ENCODE results near the gene RPS15. TPM values are rescaled to one million over a fixed set of nuclear protein-coding genes. Genes with fewer than 3 reads are reported as not detected.

The RPS15 gene
- total RNA-seq, 2 experiments from 2014 or later, result 1,854 to 1,879 TPM

GRCh38 chr19:1392407-1392806 lies 45.8 kb upstream of the RPS15 start:
- H3K4me1 Mint-ChIP-seq (ENCODE audit: low read depth), result peaks cover 6% of the 10 kb centered on the region
- peaks cover 25% of the 10 kb centered on the region for H3K36me3 Mint-ChIP-seq (ENCODE audit: low read depth)
- H3K9me3 Mint-ChIP-seq, result no peaks in the 10 kb centered on the region
- CTCF ChIA-PET, result no interaction called here
- H3K27ac Mint-ChIP-seq, result no peak overlapping the region
- H3K4me3 Mint-ChIP-seq, result no peak overlapping the region
- no peak for ATAC-seq
- TF ChIP-seq, protein P1, sequence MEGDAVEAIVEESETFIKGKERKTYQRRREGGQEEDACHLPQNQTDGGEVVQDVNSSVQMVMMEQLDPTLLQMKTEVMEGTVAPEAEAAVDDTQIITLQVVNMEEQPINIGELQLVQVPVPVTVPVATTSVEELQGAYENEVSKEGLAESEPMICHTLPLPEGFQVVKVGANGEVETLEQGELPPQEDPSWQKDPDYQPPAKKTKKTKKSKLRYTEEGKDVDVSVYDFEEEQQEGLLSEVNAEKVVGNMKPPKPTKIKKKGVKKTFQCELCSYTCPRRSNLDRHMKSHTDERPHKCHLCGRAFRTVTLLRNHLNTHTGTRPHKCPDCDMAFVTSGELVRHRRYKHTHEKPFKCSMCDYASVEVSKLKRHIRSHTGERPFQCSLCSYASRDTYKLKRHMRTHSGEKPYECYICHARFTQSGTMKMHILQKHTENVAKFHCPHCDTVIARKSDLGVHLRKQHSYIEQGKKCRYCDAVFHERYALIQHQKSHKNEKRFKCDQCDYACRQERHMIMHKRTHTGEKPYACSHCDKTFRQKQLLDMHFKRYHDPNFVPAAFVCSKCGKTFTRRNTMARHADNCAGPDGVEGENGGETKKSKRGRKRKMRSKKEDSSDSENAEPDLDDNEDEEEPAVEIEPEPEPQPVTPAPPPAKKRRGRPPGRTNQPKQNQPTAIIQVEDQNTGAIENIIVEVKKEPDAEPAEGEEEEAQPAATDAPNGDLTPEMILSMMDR (IDR thresholded peaks at IDR 0.05), result no peak
- intact Hi-C loops (cut with micrococcal nuclease), result no loop called here
- H3K27me3 Mint-ChIP-seq, result no peaks in the 10 kb centered on the region
- DNase-seq, result no peak
- POLR2A ChIA-PET, result interaction anchor here (0.8 to 1.6 kb wide), 2 partner anchors 10 to 12 kb away, joined by 3 to 5 read pairs; no protein-coding TSS in a partner anchor

DNA sequence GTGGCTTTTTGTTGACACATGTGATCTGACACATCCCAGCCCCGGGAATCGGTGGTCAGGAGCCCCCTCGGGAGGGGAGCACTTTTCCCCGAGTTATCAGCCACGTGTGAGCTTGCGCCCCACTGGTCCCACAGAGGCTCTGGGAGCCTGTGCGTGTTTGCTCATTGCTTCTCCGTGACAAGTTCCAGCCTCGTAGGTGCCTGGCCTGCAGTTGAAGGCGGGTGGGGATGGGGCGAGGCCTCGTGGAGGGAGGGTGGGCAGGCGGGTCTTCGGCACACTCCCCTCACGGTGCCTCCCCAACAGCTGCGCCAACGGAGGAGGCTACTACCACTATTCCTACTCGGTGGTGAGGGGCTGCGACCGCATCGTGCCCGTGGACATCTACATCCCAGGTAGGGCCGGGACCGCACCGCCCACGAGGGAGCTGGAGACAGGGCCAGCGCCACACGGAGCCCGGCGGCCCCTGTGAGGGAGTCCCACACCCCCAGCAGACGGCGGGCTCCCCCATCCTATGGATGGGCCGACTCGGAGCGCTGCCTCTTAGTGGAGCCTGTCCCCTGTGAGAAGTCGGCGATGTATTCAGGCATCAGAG lies 45.2 kb upstream of the RPS15 start:
- TF ChIP-seq, protein P1 (IDR thresholded peaks at IDR 0.05), result no peak
- DNase-seq (no peak), ATAC-seq (no peak)
- no peaks in the 10 kb centered on the region for H3K27me3 Mint-ChIP-seq
- peaks cover 6% of the 10 kb centered on the region for H3K4me1 Mint-ChIP-seq (ENCODE audit: low read depth)
- CTCF ChIA-PET, result no interaction called here
- POLR2A ChIA-PET, result interaction anchor here (0.8 to 1.6 kb wide), 3 partner anchors 10 to 198 kb away, joined by 3 to 5 read pairs (median 3); no protein-coding TSS in a partner anchor
- intact Hi-C loops (cut with micrococcal nuclease), result no loop called here
- peaks cover 24% of the 10 kb centered on the region for H3K36me3 Mint-ChIP-seq (ENCODE audit: low read depth)
- no peak overlapping the region for H3K27ac Mint-ChIP-seq
- H3K4me3 Mint-ChIP-seq, result no peak overlapping the region
- no peaks in the 10 kb centered on the region for H3K9me3 Mint-ChIP-seq

DNA sequence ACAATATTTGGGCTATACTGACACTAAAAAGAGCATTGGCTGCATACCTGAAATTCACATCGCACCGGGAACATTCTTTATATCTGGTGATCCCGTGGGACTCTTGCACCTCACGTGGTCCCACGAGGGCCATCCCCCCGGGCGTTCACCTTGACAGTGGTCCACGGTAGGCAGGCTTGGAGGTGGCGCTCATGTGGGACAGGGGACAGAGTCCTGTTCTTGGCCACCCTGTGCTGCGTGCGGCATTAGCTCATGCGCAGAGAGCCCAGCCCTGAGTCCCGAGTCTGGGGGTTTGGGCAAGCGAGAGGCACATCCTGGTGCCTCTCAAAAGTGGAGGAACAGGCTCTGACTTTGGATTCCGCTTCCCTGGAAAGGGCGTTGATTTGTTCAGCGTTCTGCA lies 44.4 kb upstream of the RPS15 start:
- no peak for ATAC-seq
- H3K27ac Mint-ChIP-seq, result no peak overlapping the region
- H3K27me3 Mint-ChIP-seq, result no peaks in the 10 kb centered on the region
- H3K4me3 Mint-ChIP-seq, result no peak overlapping the region
- peaks cover 21% of the 10 kb centered on the region for H3K36me3 Mint-ChIP-seq (ENCODE audit: low read depth)
- H3K4me1 Mint-ChIP-seq (ENCODE audit: low read depth), result peaks cover 8% of the 10 kb centered on the region
- no peak for DNase-seq
- TF ChIP-seq, protein P1 (IDR thresholded peaks at IDR 0.05), result no peak
- CTCF ChIA-PET, result no interaction called here
- intact Hi-C loops (cut with micrococcal nuclease), result no loop called here
- POLR2A ChIA-PET, result interaction anchor here (1.5 kb wide), 1 partner anchor 197 kb away, joined by 3 read pairs; no protein-coding TSS in a partner anchor
- no peaks in the 10 kb centered on the region for H3K9me3 Mint-ChIP-seq

DNA sequence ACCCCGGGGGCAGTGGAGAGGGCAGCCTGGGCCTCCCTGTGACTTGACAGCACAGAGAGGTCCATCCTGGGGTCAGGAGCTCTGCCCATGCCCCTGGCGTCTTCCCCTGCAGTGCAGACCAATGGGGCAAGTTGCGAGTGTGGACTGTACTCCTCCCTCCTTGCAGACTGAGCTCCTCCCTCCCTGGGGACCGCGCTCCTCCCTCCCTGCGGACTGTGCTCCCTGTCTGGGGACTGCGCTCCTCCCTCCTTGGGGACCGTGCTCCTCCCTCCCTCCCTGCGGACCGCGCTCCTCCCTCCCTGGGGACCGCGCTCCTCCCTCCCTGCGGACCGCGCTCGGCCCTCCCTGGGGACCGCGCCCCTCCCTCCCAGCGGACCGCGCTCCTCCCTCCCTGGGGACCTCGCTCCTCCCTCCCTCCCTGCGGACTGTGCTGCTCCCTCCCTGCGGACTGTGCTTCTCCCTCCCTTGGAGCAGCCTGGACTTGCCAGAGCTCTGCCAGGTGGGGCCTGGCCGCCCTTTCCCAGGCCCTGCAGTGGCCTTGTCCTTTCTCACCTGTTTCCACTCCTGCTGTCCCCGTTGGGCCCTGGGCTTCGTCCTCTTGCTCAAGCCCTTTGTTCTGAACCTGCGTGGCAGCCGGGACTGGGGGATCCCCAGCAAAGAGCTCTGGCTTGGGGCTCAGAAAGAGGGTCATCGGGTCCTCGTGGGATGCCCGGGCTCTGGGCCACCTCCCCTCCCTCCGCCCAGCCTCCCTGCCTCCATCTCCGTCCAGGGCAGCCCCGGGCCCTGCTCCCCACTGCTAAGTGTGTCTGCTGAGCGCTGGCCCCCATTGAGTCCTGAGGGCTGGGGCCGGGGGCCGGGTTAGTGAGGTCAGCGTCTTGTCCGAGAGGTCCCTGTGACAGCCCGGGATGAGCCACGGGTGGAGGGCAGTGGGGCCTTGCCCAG lies 43.7 kb upstream of the RPS15 start:
- DNase-seq (no peak), ATAC-seq (no peak)
- intact Hi-C loops (cut with micrococcal nuclease), result no loop called here
- ChIA-PET CTCF (no interaction called here), POLR2A (interaction anchor here (1.5 kb wide), 1 partner anchor 196 kb away, joined by 3 read pairs; no protein-coding TSS in a partner anchor)
- Mint-ChIP-seq H3K4me3 (no peak overlapping the region), H3K36me3 (ENCODE audit: low read depth) (peaks cover 14% of the 10 kb centered on the region), H3K27me3 (no peaks in the 10 kb centered on the region), H3K4me1 (ENCODE audit: low read depth) (peaks cover 9% of the 10 kb centered on the region), H3K9me3 (no peaks in the 10 kb centered on the region), H3K27ac (no peak overlapping the region)
- TF ChIP-seq, protein P1 (IDR thresholded peaks at IDR 0.05), result no peak
